Measurements from ENCODE around the gene RYR2.

RYR2 gene

GRCh38 chr1:237736372-237737029 is 694.5 kb downstream of the RYR2 start (continued):
- no peak for TF ChIP-seq CSRNP3 (CRISPR knock-in tag; IDR thresholded peaks at IDR 0.05)
- no peak for TF ChIP-seq TOX (CRISPR knock-in tag; IDR thresholded peaks at IDR 0.05; ENCODE audit: borderline replicate concordance)
- TF ChIP-seq ZFP3 (CRISPR knock-in tag; IDR thresholded peaks at IDR 0.05): no peak

- ATAC-seq: no peak
- no peak for TF ChIP-seq CREB5 (CRISPR knock-in tag; IDR thresholded peaks at IDR 0.05; ENCODE audit: low read depth)
- no peak for TF ChIP-seq ESRRG (CRISPR knock-in tag; IDR thresholded peaks at IDR 0.05)
- no peak for TF ChIP-seq TOX (CRISPR knock-in tag; IDR thresholded peaks at IDR 0.05; ENCODE audit: borderline replicate concordance)
- TF ChIP-seq ZFP30 (CRISPR knock-in tag; IDR thresholded peaks at IDR 0.05): no peak
- peak; percentile 54; the same call in 1 of the 2 replicates for TF ChIP-seq TCF4 (CRISPR knock-in tag; IDR thresholded peaks at IDR 0.05; ENCODE audit: borderline replicate concordance)
Measured at GRCh38 chr1:237737448-237737847, 695.5 kb downstream of the RYR2 start.

- no peak for TF ChIP-seq TSHZ2 (CRISPR knock-in tag; IDR thresholded peaks at IDR 0.05)
- no peak for TF ChIP-seq CSRNP3 (CRISPR knock-in tag; IDR thresholded peaks at IDR 0.05)
- no peak for TF ChIP-seq ZNF565 (CRISPR knock-in tag; conservative IDR thresholded peaks at IDR 0.05; ENCODE audit: low read depth)
- no peak for TF ChIP-seq ZNF8 (CRISPR knock-in tag; IDR thresholded peaks at IDR 0.05)
- no peak for TF ChIP-seq PPARA (CRISPR knock-in tag; IDR thresholded peaks at IDR 0.05; ENCODE audit: borderline replicate concordance)
- TF ChIP-seq RARB (CRISPR knock-in tag; IDR thresholded peaks at IDR 0.05): no peak
- no peak for TF ChIP-seq CSDC2 (CRISPR knock-in tag; IDR thresholded peaks at IDR 0.05)
- no peak for TF ChIP-seq CREB5 (CRISPR knock-in tag; IDR thresholded peaks at IDR 0.05; ENCODE audit: low read depth)
- no peak for TF ChIP-seq OSR1 (CRISPR knock-in tag; IDR thresholded peaks at IDR 0.05)
- ATAC-seq: no peak
Measured at GRCh38 chr1:237737938-237738610, 696.1 kb downstream of the RYR2 start.

- TF ChIP-seq CSRNP3 (CRISPR knock-in tag; IDR thresholded peaks at IDR 0.05) (no peak), ARNTL (CRISPR knock-in tag; IDR thresholded peaks at IDR 0.05; ENCODE audit: borderline replicate concordance, low read depth) (no peak), PPARA (CRISPR knock-in tag; IDR thresholded peaks at IDR 0.05; ENCODE audit: borderline replicate concordance) (no peak), OSR1 (CRISPR knock-in tag; IDR thresholded peaks at IDR 0.05) (no peak), ESRRG (CRISPR knock-in tag; IDR thresholded peaks at IDR 0.05) (no peak), SNAI2 (CRISPR knock-in tag; IDR thresholded peaks at IDR 0.05) (no peak), ISL1 (CRISPR knock-in tag; IDR thresholded peaks at IDR 0.05) (no peak)
- ATAC-seq: no peak
Measured at GRCh38 chr1:237740846-237741245, 698.9 kb downstream of the RYR2 start.
